T-helper 17 cell (primary cell): ENCODE measurements around the gene GAB1. TPM values are rescaled to one million over a fixed set of nuclear protein-coding genes. Genes with fewer than 3 reads are reported as not detected.

Experiments used
- ATAC-seq: fragments of 150-1000 bp; cut with Tn5 transposase; 2 replicates; pipeline ENCODE4 v1.10.0; 2021; ENCODE audit warnings: mild to moderate bottlenecking, moderate library complexity
- DNase-seq, 3 donors: peaks; one replicate each; pipeline versions ENCODE4 v3.0.0 to v3.0.0-alpha.2; 2020 to 2021
- H3K9me3 ChIP-seq: one replicate; pipeline ENCODE4 v1.7.0; 2013; ENCODE audit warnings: low read length, mild to moderate bottlenecking; ENCODE audit not compliant: control insufficient read depth, poor library complexity, severe bottlenecking
- H3K27ac Mint-ChIP-seq: one replicate; pipeline ENCODE4 v1.8.0; 2022; ENCODE audit warnings: mild to moderate bottlenecking, moderate library complexity, mixed read lengths
- H3K27me3 Mint-ChIP-seq: one replicate; pipeline ENCODE4 v1.8.0; 2022; ENCODE audit warnings: mixed read lengths
- H3K36me3 Mint-ChIP-seq: one replicate; pipeline ENCODE4 v1.8.0; 2022; ENCODE audit warnings: low read depth, mixed read lengths
- H3K4me1 Mint-ChIP-seq: one replicate; pipeline ENCODE4 v1.8.0; 2022; ENCODE audit warnings: mild to moderate bottlenecking, mixed read lengths
- H3K4me3 Mint-ChIP-seq: one replicate; pipeline ENCODE4 v1.8.0; 2022; ENCODE audit warnings: mild to moderate bottlenecking, moderate library complexity, mixed read lengths
- total RNA-seq, 4 donors: library from RNA in 2 of 4; stranded (reverse) in 2 of 4; gene quantifications; one replicate each; pipeline ENCODE4 v1.2.3 and lab custom pipeline; 2022 to 2026

Gene GAB1
- total RNA-seq, 2 donors from 2014 or later, result 2.0 to 3.5 TPM

DNA sequence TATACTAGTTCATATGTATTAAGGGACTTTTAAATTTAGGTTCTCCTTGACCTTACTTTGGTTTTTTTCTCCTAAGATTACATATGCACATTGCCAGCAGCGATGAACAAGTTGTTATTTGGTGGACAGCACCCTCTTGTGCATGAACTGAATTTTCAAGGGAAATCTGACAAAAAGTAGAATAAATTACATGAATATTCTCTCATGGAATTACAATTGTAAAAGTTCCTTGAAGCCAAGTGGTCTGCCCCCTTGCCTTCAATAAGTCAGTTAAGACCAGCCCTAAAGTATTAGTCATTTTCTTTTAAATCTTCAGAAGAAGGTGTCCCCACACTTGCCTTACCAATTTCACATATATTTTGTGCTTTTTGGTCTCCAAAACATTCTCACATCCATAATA is 146.2 kb downstream of the GAB1 start:
- no peak for ATAC-seq

DNA sequence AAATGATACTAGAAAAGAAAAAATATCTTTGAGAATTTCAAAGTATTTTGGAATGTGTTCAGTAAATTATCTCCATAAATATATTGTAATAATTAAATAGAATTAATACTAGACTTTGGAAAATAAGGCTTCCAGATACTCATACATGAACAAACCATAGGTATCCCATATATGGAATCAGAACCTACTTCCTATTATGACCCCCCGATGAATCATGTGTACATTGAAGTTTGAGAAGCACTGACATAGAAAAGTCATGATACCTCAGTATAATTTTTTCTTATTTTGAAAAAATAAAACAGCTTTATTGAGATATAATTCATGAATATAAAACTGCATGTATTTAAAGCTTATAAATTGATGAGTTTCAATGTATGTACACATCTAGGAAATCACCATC is 149.6 kb downstream of the GAB1 start:
- no peak for ATAC-seq
- Mint-ChIP-seq H3K4me1 (no peaks in the 10 kb centered on the region), H3K27me3 (peaks cover 29% of the 10 kb centered on the region), H3K4me3 (no peak overlapping the region), H3K36me3 (peaks cover 10% of the 10 kb centered on the region), H3K27ac (no peak overlapping the region)
- H3K9me3 ChIP-seq, result no peaks in the 10 kb centered on the region
- no peak for DNase-seq

More for the DNA sequence above, 146.2 kb downstream of the GAB1 start:
- no peaks in the 10 kb centered on the region for H3K9me3 ChIP-seq
- no peak overlapping the region for H3K4me3 Mint-ChIP-seq
- H3K4me1 Mint-ChIP-seq, result no peaks in the 10 kb centered on the region
- no peak for DNase-seq
- H3K27me3 Mint-ChIP-seq, result peaks cover 36% of the 10 kb centered on the region
- peaks cover 10% of the 10 kb centered on the region for H3K36me3 Mint-ChIP-seq
- H3K27ac Mint-ChIP-seq, result no peak overlapping the region

DNA sequence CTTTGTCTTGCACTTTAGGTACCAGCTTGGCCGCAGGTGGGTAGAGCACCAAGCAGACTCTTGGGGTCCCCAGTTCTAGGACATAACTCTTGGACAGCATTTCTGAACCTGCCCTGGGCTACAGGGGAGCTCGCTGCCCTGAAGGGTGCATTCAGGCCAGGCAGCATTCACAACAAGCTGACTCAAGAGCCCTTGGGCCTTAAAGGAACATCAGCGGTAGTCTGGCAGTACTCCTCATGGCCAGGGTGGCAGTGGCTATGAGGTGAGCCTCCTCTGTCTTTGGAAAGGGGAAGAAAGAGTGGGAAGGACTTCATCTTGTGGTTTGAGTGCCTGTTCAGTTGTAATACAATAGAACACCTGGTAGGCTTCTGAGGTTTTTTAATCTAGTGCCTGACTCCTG is 152.0 kb downstream of the GAB1 start:
- Mint-ChIP-seq H3K36me3 (peaks cover 10% of the 10 kb centered on the region), H3K4me1 (no peaks in the 10 kb centered on the region), H3K27me3 (peaks cover 24% of the 10 kb centered on the region), H3K27ac (no peak overlapping the region), H3K4me3 (no peak overlapping the region)
- ATAC-seq, result no peak
- DNase-seq, result no peak
- no peaks in the 10 kb centered on the region for H3K9me3 ChIP-seq

DNA sequence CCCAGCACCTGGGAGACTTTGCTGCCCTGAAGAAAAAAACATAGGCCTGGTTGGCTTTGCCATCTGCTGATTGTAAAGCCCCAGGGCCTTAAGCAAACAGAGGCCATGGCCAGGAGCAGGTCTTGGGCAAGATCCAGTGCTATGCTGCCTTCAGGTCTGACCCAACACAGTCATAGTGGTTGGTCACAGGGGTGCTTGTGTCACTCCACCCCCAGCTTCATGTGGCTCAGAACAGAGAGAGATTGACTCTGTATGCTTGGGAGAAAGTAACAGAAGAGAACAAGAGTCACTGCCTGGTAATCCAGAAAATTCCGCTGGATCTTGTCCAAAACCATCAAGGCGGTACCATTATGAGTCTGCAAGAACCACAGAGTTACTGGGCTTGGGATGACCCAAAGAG is 152.4 kb downstream of the GAB1 start:
- DNase-seq (no peak), ATAC-seq (no peak)
- H3K9me3 ChIP-seq, result no peaks in the 10 kb centered on the region
- H3K27me3 Mint-ChIP-seq, result peaks cover 22% of the 10 kb centered on the region
- no peak overlapping the region for H3K4me3 Mint-ChIP-seq
- no peaks in the 10 kb centered on the region for H3K4me1 Mint-ChIP-seq
- H3K27ac Mint-ChIP-seq, result no peak overlapping the region
- H3K36me3 Mint-ChIP-seq, result peaks cover 10% of the 10 kb centered on the region

DNA sequence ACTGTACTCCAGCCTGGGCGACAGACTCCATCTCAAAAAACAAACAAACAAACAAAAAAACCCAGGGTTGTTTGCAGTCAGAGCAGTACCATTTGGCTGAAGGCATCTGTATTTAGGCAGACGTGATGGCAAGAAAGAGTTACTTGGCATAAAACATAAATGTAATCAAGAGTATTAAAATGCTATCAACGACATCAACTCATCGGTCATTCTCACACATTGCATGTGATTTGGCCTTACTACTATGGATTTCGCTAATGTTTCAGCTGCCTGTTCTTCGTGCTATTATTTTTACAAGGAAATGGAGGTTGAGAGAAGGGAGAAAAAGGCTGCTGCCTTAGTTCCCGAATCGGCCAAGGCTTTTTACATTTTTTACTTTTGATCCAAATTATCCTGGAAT is 161.3 kb downstream of the GAB1 start:
- H3K27me3 Mint-ChIP-seq, result peaks cover 4% of the 10 kb centered on the region
- no peak overlapping the region for H3K27ac Mint-ChIP-seq
- H3K36me3 Mint-ChIP-seq, result no peaks in the 10 kb centered on the region
- ATAC-seq, result no peak
- H3K9me3 ChIP-seq, result no peaks in the 10 kb centered on the region
- no peaks in the 10 kb centered on the region for H3K4me1 Mint-ChIP-seq
- DNase-seq, result no peak
- no peak overlapping the region for H3K4me3 Mint-ChIP-seq

DNA sequence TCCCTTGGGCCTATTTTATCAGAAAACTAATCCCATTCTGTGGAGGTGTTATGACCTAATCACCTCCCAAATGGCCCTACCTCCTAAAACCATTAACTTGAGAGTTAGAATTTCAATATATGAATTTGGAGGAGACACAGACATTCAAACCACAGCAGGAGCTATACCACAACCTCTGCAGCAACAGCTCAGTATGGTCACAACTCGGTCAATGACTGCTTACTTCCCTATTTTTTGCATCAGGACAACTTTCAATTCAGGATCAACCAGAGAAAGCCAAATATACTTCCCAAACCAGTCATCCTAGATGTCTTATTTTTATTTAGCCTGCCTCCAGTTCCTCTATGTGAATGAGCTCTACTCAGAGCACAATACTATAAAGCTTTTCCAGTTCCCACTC is 165.6 kb downstream of the GAB1 start:
- Mint-ChIP-seq H3K27me3 (peaks cover 4% of the 10 kb centered on the region), H3K4me1 (no peaks in the 10 kb centered on the region), H3K27ac (no peak overlapping the region), H3K36me3 (no peaks in the 10 kb centered on the region), H3K4me3 (no peak overlapping the region)
- no peaks in the 10 kb centered on the region for H3K9me3 ChIP-seq
- DNase-seq (no peak), ATAC-seq (no peak)

DNA sequence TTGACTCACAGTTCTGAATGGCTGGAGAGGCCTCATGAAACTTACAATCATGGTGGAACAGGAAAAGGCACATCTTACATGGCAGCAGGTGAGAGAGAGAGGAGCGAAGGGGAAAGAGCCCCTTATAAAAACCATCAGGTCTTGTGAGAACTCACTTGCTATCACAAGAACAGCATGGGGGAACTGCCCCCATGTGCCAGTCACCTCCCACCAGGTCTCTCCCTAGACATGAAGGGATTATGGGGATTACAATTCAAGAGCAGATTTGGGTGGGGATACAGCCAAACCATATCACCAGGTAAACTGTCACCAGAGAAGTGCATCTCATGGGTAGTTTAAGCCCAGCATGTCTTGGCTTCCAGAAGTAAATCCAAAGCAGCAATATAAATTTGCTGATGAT is 169.4 kb downstream of the GAB1 start:
- Mint-ChIP-seq H3K36me3 (no peaks in the 10 kb centered on the region), H3K4me1 (peaks cover 2% of the 10 kb centered on the region), H3K27ac (no peak overlapping the region), H3K4me3 (no peak overlapping the region), H3K27me3 (peaks cover 6% of the 10 kb centered on the region)
- DNase-seq, result no peak
- no peaks in the 10 kb centered on the region for H3K9me3 ChIP-seq
- ATAC-seq, result no peak

DNA sequence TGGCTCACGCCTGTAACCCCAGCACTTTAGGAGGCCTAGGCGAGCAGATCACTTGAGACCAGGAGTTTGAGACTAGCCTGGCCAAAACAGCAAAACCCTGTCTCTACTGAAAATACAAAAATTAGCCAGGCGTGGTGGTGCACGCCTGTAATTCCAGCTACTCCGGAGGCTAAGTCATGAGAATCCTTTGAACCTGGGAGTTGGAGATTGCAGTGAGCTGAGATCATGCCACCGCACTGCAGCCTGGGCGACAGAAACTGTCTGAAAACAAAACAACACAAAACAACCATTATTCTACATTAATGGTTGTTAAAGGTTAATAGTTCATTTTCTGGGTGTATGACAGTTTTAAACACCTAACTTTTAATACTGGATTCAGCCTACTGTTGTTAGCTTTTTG is 175.2 kb downstream of the GAB1 start:
- H3K4me3 Mint-ChIP-seq, result no peak overlapping the region
- H3K9me3 ChIP-seq, result no peaks in the 10 kb centered on the region
- H3K4me1 Mint-ChIP-seq, result peaks cover 25% of the 10 kb centered on the region
- ATAC-seq (no peak), DNase-seq (no peak)
- peaks cover 6% of the 10 kb centered on the region for H3K27me3 Mint-ChIP-seq
- H3K27ac Mint-ChIP-seq, result peak overlapping the region; percentile 98
- no peaks in the 10 kb centered on the region for H3K36me3 Mint-ChIP-seq

DNA sequence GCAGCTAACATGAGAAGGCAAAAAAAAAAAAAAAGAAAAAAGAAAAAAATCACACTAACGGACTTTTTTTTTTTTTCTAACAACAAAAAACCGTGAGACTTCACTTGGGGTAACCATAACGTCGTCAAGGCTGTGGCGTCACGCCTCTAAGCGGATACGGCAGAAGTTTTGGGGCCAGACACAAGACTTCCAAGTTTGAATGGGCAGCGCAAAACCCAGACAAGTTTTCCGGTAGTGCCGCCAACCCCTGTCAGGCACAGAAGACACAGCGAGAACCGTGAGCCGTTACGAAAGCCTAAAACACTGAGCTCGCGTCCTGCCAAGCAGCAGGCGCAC is 176.3 kb downstream of the GAB1 start:
- DNase-seq, result no peak
- peak overlapping the region; percentile 98 for H3K27ac Mint-ChIP-seq

DNA sequence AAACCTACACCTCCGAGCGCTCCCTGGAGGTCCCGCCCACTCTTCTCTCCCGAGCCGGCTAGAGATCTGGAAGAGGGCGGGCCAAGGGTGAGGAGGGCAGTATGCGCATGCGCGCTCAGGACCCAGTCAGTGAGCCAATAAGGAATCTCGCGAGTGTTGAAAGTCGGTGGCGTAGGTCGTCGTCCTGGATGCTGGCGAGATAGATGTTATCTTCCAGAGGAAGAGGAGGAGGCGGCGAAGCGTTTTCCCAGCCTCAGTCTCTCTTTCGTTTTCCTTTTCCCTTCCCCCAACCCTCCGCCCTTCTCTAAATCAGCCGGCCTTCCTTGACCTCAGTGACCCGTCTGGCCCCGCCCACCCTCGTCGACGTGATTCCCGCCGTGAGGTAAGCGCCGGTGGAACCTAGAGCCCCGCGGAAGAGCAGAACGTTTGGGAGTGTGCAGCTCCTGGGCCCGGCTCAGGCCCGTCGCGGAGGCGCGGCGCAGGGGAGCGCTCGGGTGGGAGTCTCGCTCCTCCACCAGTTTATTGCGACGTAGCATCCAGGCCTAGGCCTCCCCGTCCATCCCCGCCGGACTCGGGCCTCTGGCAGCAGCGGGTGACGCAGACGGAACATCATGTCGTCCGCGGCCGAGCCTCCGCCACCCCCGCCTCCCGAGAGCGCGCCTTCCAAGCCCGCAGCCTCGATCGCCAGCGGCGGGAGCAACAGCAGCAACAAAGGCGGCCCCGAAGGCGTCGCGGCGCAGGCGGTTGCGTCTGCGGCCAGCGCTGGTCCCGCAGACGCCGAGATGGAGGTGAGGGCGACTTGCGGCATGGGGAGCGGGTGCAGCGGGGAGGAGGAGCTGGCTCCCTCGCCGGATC is 176.9 kb downstream of the GAB1 start, which contains the start of gene SMARCA5:
TSS of gene SMARCA5 (plus strand) at position 389 of the 855 bp plus-strand sequence. CDS start at position 612, 223 bp downstream.
- ATAC-seq, result peak; percentile 87
- peaks cover 6% of the 10 kb centered on the region for H3K27me3 Mint-ChIP-seq
- peak within 1 kb of the TSS; percentile 98 for H3K27ac Mint-ChIP-seq
- DNase-seq, result peak; percentile 89 to 94 (median 90)
- H3K9me3 ChIP-seq, result no peaks in the 10 kb centered on the region
- no peaks in the 10 kb centered on the region for H3K36me3 Mint-ChIP-seq
- peak within 1 kb of the TSS; percentile 97 for H3K4me3 Mint-ChIP-seq
- peaks cover 24% of the 10 kb centered on the region for H3K4me1 Mint-ChIP-seq

More for the DNA sequence above, 176.3 kb downstream of the GAB1 start:
- no peaks in the 10 kb centered on the region for H3K36me3 Mint-ChIP-seq
- H3K27me3 Mint-ChIP-seq, result peaks cover 6% of the 10 kb centered on the region
- no peaks in the 10 kb centered on the region for H3K9me3 ChIP-seq
- H3K4me3 Mint-ChIP-seq, result peak overlapping the region; percentile 97
- peak; percentile 62 for ATAC-seq
- H3K4me1 Mint-ChIP-seq, result peaks cover 26% of the 10 kb centered on the region

DNA sequence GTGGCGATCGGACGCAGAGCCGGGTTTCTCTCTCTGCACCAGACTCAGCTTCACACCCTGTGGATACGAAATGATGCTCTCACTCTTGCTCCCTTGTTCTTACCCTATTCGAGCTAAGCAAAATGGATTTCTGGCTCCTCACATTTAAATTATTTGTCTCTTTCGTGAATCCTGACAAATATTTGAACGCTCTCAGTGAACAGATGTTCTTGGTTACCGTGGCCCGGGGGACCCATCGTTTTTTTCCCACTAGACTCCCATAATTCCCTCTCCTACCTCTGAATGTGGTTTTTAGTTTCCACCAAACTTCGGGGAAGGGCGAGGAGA is 177.5 kb downstream of the GAB1 start:
- ATAC-seq, result no peak
- H3K4me1 Mint-ChIP-seq, result peaks cover 29% of the 10 kb centered on the region
- peak overlapping the region; percentile 98 for H3K27ac Mint-ChIP-seq

DNA sequence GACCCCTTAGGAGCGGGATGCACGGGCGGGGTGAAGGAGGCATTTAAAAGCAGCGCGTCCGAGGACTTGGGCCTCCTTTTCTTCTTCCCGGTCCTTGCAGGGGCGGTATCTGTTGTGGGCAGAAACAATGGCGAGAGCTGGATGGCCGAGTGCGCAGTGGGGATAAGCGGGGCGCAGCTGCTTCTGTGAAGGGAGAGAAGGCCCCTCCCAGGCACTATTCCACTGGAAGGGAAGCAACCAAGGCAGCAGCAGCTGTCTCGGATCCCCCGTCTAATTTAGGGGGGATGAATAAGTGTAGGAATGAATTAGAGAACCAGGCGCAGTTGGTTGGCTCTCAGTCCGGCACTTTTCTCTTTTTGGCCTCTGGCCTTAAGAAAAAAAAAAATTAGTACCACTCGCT is 177.8 kb downstream of the GAB1 start:
- DNase-seq (no peak), ATAC-seq (no peak)
- peak overlapping the region; percentile 98 for H3K27ac Mint-ChIP-seq
- peak overlapping the region; percentile 97 for H3K4me3 Mint-ChIP-seq
- H3K4me1 Mint-ChIP-seq, result peaks cover 33% of the 10 kb centered on the region
- peaks cover 7% of the 10 kb centered on the region for H3K36me3 Mint-ChIP-seq
- H3K9me3 ChIP-seq, result no peaks in the 10 kb centered on the region
- H3K27me3 Mint-ChIP-seq, result peaks cover 6% of the 10 kb centered on the region

More for the DNA sequence above, 177.5 kb downstream of the GAB1 start:
- Mint-ChIP-seq H3K36me3 (peaks cover 3% of the 10 kb centered on the region), H3K27me3 (peaks cover 6% of the 10 kb centered on the region), H3K4me3 (peak overlapping the region; percentile 97)
- H3K9me3 ChIP-seq, result no peaks in the 10 kb centered on the region
- no peak for DNase-seq

DNA sequence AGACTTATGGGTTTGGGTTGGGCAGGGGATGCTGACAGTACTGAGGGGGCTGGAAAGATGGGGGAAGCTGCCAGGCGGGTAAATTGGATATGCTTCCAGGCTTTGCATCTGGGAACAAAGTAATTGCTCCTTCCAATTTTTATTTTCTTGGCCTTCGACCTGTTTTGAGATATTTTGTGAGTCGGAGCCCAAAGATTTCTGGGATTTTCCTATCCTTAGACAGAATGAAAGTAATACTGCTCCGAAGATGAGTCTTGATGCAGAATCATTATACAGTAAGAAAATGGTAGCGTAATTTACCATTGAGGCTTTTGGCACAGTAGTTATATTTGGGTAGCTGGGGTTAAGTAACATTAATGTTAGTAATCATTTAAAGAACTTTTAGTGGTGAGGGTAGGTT is 178.2 kb downstream of the GAB1 start:
- Mint-ChIP-seq H3K4me1 (peaks cover 37% of the 10 kb centered on the region), H3K27ac (peak overlapping the region; percentile 98), H3K4me3 (peak overlapping the region; percentile 97), H3K36me3 (peaks cover 7% of the 10 kb centered on the region), H3K27me3 (peaks cover 6% of the 10 kb centered on the region)
- no peak for DNase-seq
- H3K9me3 ChIP-seq, result no peaks in the 10 kb centered on the region
- ATAC-seq, result no peak

DNA sequence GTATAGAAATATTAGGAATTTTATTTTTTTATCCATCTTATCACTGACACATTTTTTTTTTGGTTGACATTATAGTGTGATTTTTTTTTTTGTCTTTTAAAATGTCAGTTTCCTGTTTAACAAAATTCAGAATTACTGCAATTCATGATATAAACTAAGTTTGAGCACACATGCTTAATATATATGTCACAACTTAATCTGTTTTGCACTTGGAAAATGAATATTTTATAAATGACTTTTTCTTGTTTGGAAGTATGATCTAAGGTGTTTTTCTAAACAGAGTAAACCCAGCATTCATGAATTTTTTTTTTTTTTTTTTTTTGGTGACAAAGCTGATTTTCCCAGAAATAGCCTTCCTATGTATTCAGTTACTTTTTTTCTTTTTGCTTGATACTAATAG is 179.2 kb downstream of the GAB1 start:
- DNase-seq (no peak), ATAC-seq (no peak)
- Mint-ChIP-seq H3K4me3 (peak overlapping the region; percentile 97), H3K27me3 (no peaks in the 10 kb centered on the region), H3K27ac (peak overlapping the region; percentile 98), H3K4me1 (peaks cover 39% of the 10 kb centered on the region), H3K36me3 (peaks cover 7% of the 10 kb centered on the region)
- no peaks in the 10 kb centered on the region for H3K9me3 ChIP-seq
